HG02943 (cell line): ENCODE results near the gene MRPL46.

Source experiments
- ATAC-seq: cut with Tn5 transposase; IDR thresholded peaks from one replicate; pipeline ENCODE4 v1.9.1; 2021; ENCODE audit warnings: mild to moderate bottlenecking, low read depth, moderate library complexity; ENCODE audit not compliant: unreplicated experiment

MRPL46 gene

DNA sequence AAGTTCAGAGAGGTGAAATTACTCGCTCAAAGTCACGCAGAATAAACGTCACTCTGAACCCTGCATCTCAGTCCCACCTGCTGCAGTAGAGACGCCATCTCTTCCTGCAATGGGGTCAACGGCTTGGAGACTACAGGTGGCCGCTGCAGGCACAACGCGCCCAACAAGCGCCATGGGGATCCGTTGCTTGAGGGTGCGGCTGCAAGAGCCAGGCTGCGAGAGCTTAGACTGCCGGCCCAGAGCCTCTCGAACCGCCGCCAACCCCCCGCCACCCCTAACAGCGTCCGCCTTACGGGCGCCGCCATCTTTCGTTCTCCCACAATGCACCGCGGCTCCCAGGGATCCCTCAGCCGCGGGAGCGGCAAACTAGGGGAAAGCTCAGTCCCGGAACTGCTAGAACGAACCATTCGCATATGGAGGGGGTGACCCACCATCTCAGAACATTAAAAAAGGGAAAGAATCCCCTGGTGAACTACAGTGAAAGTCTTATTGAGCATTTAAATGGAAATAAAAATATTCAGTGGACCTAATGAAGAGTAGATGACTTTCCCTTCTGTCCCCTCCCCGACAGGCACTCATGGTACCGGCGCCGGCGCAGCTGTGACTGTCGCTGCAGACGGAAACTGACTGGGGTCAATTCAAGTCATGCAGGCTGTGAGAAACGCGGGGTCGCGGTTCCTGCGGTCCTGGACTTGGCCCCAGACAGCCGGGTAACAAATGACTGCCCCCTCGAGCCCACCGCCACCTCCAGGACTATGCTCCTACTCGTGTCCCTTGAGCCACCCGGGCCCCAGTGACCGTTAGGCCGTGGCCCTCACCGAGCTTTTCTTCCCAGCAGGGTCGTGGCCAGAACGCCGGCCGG, at the start of gene MRPL46, which contains the start of gene MRPS11:
TSS of gene MRPL46 (minus strand) at position 316 of the 862 bp plus-strand sequence. CDS start at position 305, 11 bp downstream.
TSS of gene MRPS11 (plus strand) at position 636 of the 862 bp plus-strand sequence. CDS start at position 646, 10 bp downstream.
- peak; percentile 85 for ATAC-seq

DNA sequence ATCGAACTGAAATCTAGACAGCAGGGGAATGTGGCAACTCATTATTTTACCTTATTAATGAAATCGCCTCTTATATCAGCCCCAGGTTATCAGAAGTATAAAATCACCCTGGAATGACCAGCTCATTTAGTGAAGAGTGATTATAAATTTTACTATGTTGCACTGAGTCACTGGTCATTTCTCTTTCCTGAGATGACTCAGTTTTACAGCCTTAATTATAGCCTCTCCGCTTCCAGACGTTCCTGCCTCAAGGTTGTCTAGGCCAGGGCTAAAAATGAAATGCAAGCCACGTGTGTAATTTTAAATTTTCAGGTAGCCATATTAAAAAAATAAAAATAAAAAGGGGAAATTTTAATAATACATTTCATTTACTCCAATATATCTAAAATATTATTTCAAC, 46.0 kb upstream of the MRPL46 start:
- no peak for ATAC-seq

GRCh38 chr15:88512601-88513000, 45.4 kb upstream of the MRPL46 start:
- ATAC-seq: no peak

GRCh38 chr15:88512078-88512477, 44.9 kb upstream of the MRPL46 start:
- ATAC-seq: no peak

DNA sequence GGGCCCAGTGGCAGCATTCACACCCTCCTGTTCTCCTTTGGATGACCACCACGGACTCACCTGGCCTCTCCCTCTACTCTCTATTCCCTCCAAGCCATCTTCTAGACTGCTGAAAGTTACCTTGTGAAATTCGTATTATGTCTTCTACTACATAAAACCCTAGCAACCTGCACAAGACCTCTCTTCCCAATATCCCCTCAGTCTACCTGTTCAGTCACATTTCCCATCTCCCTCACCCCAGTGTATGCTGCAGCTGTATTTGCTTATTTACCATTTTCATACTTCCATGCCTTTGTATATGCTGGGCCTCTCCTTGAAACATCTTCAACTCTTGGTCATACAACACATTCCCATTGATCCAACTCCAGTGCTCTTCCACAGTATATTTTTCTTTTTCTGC, 44.0 kb upstream of the MRPL46 start:
- ATAC-seq: no peak

DNA sequence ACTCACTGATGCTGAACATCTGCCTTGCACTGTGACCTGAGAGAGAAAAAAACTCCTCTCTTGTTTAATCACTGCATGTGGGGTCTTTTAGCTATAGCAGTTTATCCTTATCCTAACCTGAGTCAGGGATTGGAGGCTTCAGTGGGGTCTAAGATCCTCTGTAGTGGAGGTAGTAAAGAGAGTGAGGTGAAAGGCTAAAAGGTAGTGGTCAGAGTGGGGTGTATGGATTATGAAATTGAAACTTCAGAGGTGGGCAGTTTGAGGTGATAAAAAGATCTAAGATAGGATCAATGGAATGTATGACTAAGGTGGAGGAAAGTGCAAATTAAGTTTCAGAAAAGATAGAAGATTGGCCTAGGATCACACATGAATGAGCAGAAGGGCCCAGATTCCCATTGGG, 42.8 kb upstream of the MRPL46 start:
- ATAC-seq: no peak

- no peak for ATAC-seq
These were observed 42.1 kb upstream of the MRPL46 start for GRCh38 chr15:88509321-88509720.

DNA sequence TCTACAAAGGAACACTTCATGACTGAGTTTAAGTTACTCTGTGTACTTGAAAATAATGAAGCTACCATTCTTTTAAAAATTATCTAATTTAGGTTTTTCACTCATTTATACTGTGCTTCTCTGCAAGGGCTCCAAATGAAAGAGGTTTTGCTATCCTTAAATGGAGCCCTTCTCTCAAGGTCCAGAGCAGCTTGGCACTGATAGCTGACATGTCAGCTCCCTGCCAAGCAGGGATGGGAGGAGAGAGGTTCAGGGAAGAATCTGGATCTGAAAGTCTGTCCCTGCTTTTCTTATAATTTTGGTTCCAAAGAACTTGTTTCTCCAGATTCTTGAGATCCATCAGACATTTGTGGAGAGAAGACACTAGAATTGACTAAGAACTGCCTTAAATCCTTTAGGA, 39.4 kb upstream of the MRPL46 start:
- ATAC-seq: no peak

- ATAC-seq: no peak
These were observed 38.5 kb upstream of the MRPL46 start for GRCh38 chr15:88505721-88506120.

GRCh38 chr15:88504445-88504844, 37.3 kb upstream of the MRPL46 start:
- ATAC-seq: no peak

DNA sequence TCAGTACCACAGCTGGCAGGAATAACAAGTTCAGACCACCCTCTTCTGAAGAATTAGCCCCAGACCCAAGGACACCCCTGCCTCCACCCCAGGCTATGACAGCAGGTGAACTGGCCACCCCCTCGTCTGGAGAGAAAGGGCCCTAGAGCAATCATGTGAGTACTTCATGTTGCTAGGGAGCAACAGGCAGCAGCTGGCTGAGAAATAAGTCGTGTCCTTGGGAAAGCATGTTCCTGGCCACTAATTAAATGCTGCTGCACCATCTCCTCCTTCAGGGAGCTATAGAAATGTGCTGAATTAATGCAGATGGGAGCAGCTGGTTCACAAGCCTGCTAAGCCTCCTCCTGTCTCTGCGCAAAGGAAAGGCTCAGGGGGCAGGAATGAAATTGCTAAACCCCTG, 31.8 kb upstream of the MRPL46 start:
- ATAC-seq: no peak

DNA sequence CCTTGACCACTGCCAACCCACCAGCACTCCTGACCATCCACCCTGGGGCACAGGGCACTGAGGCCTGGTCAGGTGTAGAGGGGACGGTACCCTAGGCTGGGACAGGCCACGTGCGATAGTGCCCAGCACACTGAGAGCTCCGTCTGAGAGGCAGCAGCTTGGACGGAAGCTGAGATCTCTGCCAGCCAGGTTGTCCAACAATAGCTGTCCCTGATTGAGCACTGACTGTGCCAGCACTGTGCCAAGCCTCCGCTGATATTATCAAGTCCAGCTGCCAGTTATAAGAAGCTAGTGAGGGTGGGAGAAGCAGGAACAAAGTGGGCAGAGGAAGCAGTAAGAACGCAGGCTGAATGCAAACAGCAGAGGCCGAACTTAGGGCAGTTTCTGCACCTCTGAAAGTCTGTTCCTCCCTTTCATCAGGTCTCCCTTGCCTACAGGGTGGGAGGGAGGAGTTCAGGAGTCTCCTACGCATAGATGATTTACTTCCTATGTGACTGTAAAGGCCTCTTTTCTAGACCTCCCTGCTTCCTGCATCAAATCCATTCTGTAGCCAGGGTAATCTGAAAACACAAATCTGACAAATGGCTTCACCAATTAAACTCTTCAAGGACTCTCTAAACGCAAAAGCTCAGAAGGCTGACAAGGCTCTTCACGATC, 30.0 kb upstream of the MRPL46 start:
- no peak for ATAC-seq

DNA sequence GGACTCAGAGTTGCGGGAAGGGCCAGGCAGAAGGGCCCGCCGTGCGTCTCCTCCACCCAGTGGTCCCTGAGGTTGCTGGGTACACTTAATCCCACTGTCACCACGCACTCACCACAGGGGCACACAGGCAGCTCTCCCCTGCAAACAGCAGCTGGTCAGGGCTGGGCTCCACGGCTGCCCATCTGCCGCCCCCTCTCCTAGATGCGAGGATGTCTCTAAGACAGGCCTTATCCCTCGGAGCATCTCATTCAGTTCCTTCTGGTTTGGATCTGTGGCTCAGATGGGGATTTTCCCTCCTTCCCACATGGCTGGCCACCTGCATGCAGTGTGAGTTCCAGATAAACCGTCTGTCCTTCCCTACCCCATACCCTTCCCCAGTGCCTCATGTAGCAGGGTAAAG, 26.7 kb upstream of the MRPL46 start:
- ATAC-seq: no peak

DNA sequence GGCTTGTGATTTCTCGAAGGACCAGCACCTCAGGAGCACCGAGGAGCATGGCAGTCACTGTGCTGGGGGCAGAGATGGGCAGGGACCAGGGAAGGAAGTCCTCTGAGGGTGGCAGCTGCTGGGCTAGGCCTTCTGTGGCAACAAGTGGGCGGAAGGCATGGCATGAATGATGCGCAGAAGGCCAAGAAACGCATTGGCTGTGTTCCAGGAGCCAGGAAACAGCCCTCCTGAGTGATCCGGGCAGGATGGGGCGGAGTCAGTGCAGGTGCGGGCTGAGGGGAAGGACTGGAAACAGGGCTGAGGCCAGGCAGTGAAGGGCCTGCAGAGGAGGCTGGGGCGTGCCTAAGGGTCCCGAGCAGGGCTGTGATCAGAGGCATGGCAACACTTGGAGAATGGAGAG, 24.0 kb upstream of the MRPL46 start:
- no peak for ATAC-seq

DNA sequence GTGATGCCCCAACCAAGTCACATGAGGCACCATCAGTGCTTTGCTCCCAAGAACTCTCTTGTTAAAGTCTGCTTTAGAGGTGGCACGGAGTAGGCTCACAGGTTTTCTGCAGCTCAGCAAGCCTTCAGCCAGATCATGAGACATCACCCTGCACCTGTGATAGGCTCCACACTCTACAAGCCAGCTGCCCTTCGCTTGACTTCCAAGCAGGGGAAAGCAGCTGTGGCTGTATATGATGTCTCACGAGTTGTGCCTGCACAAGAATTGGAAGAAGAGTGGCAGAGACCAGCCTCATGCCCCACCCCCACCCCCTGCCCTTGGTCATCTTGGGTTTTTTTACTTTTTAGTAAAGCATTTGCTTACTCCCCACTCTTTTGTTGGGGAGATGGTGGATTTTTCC, 22.8 kb upstream of the MRPL46 start:
- no peak for ATAC-seq

GRCh38 chr15:88489321-88489720, 22.1 kb upstream of the MRPL46 start:
- ATAC-seq: no peak

DNA sequence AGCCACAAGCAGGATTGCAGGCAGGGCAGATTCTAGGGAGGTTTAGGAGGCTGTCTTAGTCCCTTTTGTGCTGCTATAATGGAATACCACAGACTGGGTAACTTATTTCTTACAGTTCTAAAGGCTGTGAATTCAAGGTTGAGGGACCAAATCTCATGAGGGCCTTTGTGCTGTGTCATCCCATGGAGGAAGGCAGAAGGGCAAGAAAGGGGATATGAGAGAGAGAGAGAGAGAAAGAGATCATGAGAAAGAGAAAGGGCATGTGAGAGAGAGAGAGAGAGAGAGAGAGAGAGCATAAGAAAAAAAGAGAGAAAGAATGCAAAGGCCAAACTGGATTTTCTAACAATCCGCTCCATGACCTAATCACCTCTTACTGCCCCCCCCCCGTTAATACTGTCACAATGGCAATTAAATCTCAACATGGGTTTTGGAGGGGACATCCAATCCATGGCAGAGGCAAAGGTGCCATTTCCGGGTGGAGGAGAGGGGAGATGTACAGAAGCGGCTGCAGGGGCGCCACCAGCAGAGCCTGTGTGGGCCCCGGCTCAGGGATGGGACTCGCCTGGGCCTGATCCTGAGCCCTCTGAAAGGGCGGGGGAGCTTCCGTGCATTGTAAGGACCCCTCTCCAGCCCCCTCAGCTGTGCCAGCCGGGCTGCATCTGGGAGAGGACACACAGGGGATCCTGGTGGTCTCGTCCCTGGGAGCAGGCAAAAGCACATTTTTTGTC, 20.8 kb upstream of the MRPL46 start:
- ATAC-seq: no peak

DNA sequence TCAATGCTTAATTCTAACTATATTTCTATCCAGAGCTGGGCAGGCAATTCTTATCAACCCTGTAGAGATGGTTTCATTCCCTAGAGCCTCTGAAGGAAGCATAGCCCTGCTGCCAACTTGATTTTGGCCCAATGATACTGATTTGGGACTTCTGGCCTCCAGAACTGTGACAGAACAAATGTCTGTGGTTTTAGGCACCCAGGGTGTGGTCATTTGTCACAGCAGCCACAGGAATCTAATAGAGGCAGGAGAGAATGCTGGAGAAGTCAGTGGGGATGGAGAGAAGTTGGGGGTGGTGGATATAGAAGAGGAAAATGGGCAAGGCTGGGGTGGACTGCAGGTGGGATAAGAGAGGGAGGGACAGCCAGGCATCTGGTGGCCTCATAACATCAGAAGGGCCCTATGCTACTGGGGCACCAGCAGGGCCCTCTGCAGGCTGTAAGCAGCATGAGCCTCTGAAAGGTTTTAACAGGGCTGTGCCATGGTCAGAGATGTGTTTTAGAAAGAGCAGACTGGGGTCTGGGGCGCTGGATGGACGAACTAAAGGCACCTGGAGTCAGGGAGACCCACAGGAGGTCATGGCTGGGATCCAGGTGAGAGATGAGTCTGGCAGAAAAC, 20.1 kb upstream of the MRPL46 start:
- no peak for ATAC-seq

- no peak for ATAC-seq
These were observed 17.6 kb upstream of the MRPL46 start for GRCh38 chr15:88484682-88485331.

- no peak for ATAC-seq
These were observed 15.1 kb upstream of the MRPL46 start for GRCh38 chr15:88482263-88482662.
